Stomach (tissue), 9 donors: ENCODE results near the gene TTC9C. TPM values are rescaled to one million over a fixed set of nuclear protein-coding genes. Genes with fewer than 3 reads are reported as not detected.
"Not testable (repeated sequence)": the region's sequence is repeated elsewhere in the genome, so short reads cannot be mapped to it uniquely, and the experiment has no call there.

Experiments
- DNase-seq, 2 donors: peaks; one replicate each; pipeline versions ENCODE4 v3.0.0 to v3.0.0-alpha.2; 2013 to 2019
- H3K27ac ChIP-seq, 5 donors: fragments of 200-600 bp in 4 of 5; sonication (generic) in 4 of 5; one replicate each; pipeline ENCODE4 v1.5.1; 2013 to 2019; ENCODE audit warnings: mild to moderate bottlenecking in 1 of 5, moderate library complexity in 1 of 5
- H3K27me3 ChIP-seq, 3 donors: fragments of 200-600 bp; sonication (generic); one replicate each; pipeline ENCODE4 v1.5.1; 2017 to 2019; ENCODE audit warnings: mixed run types in 1 of 3
- H3K36me3 ChIP-seq, 4 donors: fragments of 200-600 bp; sonication (generic); 1 replicate in 3 of 4; 2 replicates in 1 of 4; pipeline ENCODE4 v1.5.1; 2016 to 2019
- H3K4me1 ChIP-seq, 4 donors: fragments of 200-600 bp; sonication (generic); one replicate each; pipeline ENCODE4 v1.5.1; 2016 to 2019
- H3K4me3 ChIP-seq, 4 donors: fragments of 200-600 bp; sonication (generic) in 3 of 4; one replicate each; pipeline ENCODE4 v1.5.1; 2016 to 2019; ENCODE audit warnings: mild to moderate bottlenecking in 1 of 4
- H3K9me3 ChIP-seq, 4 donors: fragments of 200-600 bp; sonication (generic); one replicate each; pipeline ENCODE4 v1.5.1; 2016 to 2019
- EP300 ChIP-seq: sonication (generic); formaldehyde crosslinking; IDR thresholded peaks from one replicate; pipeline ENCODE4 v1.6.1; 2017; ENCODE audit warnings: antibody characterized with exemption
- POLR2A ChIP-seq, 4 donors: fragments of 450-650 bp; IDR thresholded peaks; one replicate each; pipeline ENCODE4 v1.6.1; 2016; ENCODE audit warnings: antibody characterized with exemption in 4 of 4, control low read depth in 2 of 4, mild to moderate bottlenecking in 1 of 4, moderate library complexity in 1 of 4
- POLR2AphosphoS5 ChIP-seq, 3 donors: sonication (generic); formaldehyde crosslinking; IDR thresholded peaks; one replicate each; pipeline ENCODE4 v1.6.1; 2016; ENCODE audit warnings: antibody characterized with exemption in 3 of 3
- WGBS, 5 donors: extraction: QIAGEN DNeasy Blood & Tissue Kit in 3 of 5; methylation state at CpG; one replicate each; pipeline versions ENCODE4 v1.1.5 to v1.1.7; 2013 to 2018; 5-methylcytosine and 5-hydroxymethylcytosine counted together
- intact Hi-C: fragments of 100-400 bp; cut with DNase I; formaldehyde crosslinking; loops from one replicate; pipeline ENCODE4 v1.15.1; 2023; ENCODE audit warnings: low total_unique reads
- polyA plus RNA-seq, 3 donors: library from polyadenylated mRNA; stranded (reverse); fragments of 200-250 nt; gene quantifications; one replicate each; pipeline ENCODE4 v1.2.3, GENCODE V29; 2013
- total RNA-seq, 5 donors: library from RNA; depleted of rRNA; stranded (reverse); fragments of >200 nt; gene quantifications; one replicate each; pipeline versions ENCODE4 v1.1.0 to v1.2.3, GENCODE V29; 2014 to 2016
- TF ChIP-seq, protein P1 (sequence below), 7 experiments: fragments of 450-650 bp in 4 of 7; fragments of 200-600 bp in 3 of 7; sonication (generic) in 3 of 7; IDR thresholded peaks; one replicate each; pipeline ENCODE4 v1.5.1; 2016 to 2019; ENCODE audit warnings: antibody characterized with exemption in 7 of 7, control low read depth in 2 of 7, mild to moderate bottlenecking in 1 of 7
- donor health status: healthy with polysubstance abuse.
- donor health status: Bipolar disorder and iron deficiency.
- donor health status: healthy.

Gene TTC9C
- total and polyA plus RNA-seq, 8 donors, result 0.89 to 33.6 (median 12.7) TPM

DNA sequence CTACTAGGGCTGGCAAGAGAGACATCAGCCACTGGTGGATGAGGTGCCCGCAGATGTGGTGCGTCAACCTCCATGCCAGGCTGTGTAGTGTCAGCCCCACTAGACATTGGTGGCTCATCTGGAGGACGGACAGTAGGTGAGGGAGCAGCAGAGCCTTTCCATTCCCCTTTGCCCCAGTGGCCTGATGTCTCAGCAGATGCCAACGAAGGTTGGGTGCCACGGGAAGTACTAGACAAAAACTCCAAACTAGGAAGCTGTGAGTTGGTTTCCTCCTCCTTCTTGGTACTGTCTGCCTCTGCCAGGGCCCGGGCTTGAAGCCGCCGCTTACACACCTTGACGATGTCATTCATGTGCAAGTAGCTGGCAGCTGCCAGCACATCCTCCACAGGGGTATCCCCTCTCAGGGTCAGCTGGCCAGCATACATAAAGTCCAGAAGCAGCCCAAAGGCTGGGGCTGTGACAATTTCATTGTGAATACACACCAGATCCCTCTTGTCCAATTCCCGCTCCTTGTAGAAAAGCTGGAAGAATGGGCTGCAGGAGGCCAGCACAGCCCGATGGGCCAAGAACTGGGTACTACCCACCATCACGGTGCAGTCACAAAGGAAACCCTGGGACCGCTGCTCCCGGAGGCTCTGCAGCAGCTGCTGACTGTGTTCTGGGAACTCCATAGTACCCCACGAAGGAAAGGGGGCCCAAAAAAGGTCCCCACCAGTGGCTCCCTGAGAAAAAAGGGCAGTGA is 24.9 kb downstream of the TTC9C start:
- peaks cover 16 to 62% (median 45%) of the 10 kb centered on the region in 4 donors for H3K4me1 ChIP-seq
- WGBS, 5 donors, result 46 to 76% (median 64%) methylated on average over 12 to 15 of the region's 15 CpGs
- H3K36me3 ChIP-seq, result peaks cover 3 to 28% (median 22%) of the 10 kb centered on the region in 4 donors
- peak overlapping the region; percentile 92 to 94 (median 93) for H3K27ac ChIP-seq
- no peaks in the 10 kb centered on the region for H3K9me3 ChIP-seq
- peak overlapping the region; percentile 47 to 67 (median 58) for H3K4me3 ChIP-seq
- TF ChIP-seq, protein P1, sequence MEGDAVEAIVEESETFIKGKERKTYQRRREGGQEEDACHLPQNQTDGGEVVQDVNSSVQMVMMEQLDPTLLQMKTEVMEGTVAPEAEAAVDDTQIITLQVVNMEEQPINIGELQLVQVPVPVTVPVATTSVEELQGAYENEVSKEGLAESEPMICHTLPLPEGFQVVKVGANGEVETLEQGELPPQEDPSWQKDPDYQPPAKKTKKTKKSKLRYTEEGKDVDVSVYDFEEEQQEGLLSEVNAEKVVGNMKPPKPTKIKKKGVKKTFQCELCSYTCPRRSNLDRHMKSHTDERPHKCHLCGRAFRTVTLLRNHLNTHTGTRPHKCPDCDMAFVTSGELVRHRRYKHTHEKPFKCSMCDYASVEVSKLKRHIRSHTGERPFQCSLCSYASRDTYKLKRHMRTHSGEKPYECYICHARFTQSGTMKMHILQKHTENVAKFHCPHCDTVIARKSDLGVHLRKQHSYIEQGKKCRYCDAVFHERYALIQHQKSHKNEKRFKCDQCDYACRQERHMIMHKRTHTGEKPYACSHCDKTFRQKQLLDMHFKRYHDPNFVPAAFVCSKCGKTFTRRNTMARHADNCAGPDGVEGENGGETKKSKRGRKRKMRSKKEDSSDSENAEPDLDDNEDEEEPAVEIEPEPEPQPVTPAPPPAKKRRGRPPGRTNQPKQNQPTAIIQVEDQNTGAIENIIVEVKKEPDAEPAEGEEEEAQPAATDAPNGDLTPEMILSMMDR (IDR thresholded peaks at IDR 0.05), result no peak
- no peak for TF ChIP-seq EP300
- TF ChIP-seq POLR2A (IDR thresholded peaks at IDR 0.05), result no peak
- no peak for TF ChIP-seq POLR2AphosphoS5 (IDR thresholded peaks at IDR 0.05)
- no peak for DNase-seq
- intact Hi-C loops, result no loop called here
- H3K27me3 ChIP-seq, result no peaks in the 10 kb centered on the region

DNA sequence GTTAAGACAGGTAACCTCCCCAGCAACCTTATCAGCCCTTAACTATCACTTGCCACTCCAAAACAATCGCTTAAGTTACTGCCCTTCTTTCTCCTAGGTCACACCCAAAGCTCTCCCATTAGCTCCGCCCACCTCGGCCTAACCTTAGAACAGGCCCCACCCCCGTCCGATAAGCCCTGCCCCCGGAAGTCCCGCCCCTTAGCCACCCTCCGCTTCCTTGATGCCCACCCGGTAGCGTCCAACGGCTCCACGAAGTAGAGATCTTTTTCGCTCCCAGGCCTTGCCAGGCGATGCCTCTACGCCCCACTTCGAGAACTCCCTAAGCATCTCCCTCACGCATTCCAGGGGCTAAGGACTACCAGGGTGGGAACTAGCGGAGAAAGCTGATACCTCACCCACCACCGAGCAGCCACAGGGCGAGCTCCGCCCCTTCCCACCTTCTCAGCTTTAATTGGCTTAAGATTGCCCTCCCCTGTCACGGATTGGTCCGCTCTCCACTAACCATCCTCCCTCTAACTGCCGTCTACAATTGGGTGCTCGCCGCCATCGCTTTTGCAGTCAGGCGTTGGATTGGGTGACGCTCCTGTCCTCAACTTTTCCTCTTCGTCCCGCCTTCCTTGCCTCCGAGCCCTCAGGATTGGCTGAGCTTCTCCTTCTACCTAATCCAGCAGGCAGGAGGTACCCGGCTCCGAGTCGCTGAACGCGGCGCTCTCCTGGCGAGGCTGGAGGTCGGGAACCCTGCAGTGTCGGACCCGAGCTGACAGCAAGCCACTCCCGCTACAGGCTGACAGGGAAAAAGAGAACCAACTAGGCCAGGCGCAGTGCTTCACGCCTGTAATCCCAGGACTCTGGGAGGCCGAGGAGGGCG is 25.7 kb downstream of the TTC9C start, which contains the start of gene ZBTB3:
Gene ZBTB3 (minus strand): TSS at position 425 of the 868 bp plus-strand sequence. CDS start 496 bp downstream, outside the sequence.
- Histone ChIP-seq H3K27me3 (no peaks in the 10 kb centered on the region), H3K9me3 (no peaks in the 10 kb centered on the region), H3K36me3 (peaks cover 3 to 22% (median 17%) of the 10 kb centered on the region in 4 donors), H3K27ac (peak within 1 kb of the TSS; percentile 92 to 94 (median 93)), H3K4me1 (peaks cover 16 to 54% (median 43%) of the 10 kb centered on the region in 4 donors), H3K4me3 (peak within 1 kb of the TSS; percentile 47 to 67 (median 58))
- WGBS, 5 donors, result 0 to 2% (median 1%) methylated on average over 46 to 47 of the region's 47 CpGs
- intact Hi-C loops, result no loop called here
- DNase-seq, result peak; percentile 97 to 100
- TF ChIP-seq POLR2AphosphoS5 (IDR thresholded peaks at IDR 0.05) (peak in 2 of 3 donors; percentile 81 to 86), EP300 (no peak), POLR2A (IDR thresholded peaks at IDR 0.05) (peak in 1 of 4 donors; percentile 65)

DNA sequence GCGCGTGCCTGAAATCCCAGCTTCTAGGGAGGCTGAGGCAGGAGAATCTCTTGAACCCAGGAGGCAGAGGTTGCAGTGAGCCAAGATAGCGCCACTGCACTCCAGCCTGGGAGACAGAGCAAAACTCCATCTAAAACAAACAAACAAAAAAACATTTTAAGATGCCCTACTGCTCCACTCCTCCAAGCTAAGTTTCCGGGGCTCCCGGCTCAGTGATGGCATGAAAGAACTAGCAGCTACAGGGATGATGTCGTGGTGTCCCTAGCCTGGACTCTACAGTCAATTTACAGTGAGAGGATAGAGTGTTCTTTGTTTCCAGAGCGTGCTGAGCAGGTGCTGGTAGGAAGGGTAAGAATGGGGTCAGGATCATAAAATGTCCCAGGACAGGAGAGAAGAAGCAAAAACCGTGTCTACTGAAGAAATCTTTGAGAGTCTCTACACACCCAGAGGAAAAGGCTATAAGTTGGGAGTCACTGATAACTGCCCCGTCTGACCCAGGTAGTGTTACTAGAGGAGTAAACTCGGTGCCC is 26.9 kb downstream of the TTC9C start:
- Histone ChIP-seq H3K27ac (peak overlapping the region in 1 of 5 donors; percentile 93), H3K9me3 (no peaks in the 10 kb centered on the region), H3K27me3 (no peaks in the 10 kb centered on the region), H3K4me3 (no peak overlapping the region), H3K4me1 (peaks cover 16 to 43% (median 37%) of the 10 kb centered on the region in 4 donors), H3K36me3 (peaks cover 3 to 18% (median 14%) of the 10 kb centered on the region in 4 donors)
- no peak for TF ChIP-seq POLR2A (IDR thresholded peaks at IDR 0.05)
- no peak for TF ChIP-seq POLR2AphosphoS5 (IDR thresholded peaks at IDR 0.05)
- TF ChIP-seq, protein P1 (IDR thresholded peaks at IDR 0.05), result no peak
- TF ChIP-seq EP300, result no peak
- intact Hi-C loops, result no loop called here
- no peak for DNase-seq
- 72 to 80% (median 76%) methylated on average over 10 of the region's 10 CpGs for WGBS, 5 donors

DNA sequence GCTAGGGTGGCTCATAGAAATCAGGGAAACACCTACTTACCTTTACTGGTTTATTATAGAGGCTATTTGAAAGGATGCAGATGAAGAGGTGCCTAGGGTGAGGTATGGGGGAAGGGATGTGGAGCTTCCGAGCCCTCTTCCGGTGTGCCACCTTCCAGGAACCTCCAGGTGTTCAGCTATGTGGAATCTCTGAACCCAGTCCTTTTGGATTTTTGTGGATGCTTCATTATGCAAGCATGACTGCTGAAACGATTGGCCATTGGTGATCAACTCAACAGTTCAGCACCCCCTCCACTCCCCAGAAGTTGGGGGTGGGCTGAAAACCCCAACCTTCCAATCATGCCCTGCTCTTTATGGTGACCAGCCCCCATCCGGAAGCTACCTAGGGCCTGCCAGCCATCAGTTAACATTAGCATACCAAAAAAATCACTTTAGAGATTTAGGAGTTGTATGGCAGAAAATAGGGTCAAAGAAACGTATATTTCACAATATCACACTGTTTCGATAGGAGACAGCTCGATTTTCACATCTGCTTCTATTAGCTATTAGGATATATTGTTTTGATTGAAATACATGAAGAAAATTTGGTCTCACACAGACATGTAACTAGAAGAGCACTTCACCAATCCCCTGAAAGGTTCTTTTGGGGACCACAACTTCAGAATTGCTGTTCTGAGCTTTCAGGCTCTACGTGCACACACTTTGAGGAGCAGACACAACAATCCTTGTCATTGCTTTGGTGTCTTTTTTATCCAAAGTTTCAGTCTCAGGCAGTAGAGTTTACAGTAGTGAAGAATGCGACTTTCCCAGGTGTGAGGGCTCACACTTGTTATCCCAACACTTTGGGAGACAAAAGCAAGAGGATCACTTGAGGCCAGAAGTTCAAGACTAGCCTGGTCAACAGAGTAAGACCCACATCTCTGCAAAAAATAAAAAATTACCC is 29.8 kb downstream of the TTC9C start:
- no peak for DNase-seq
- WGBS, 5 donors, result 57 to 68% (median 65%) methylated on average over 9 of the region's 9 CpGs
- Histone ChIP-seq H3K4me3 (no peak overlapping the region), H3K9me3 (no peaks in the 10 kb centered on the region), H3K27ac (no peak overlapping the region), H3K27me3 (no peaks in the 10 kb centered on the region), H3K4me1 (peaks cover 16 to 34% (median 27%) of the 10 kb centered on the region in 4 donors), H3K36me3 (no peaks in the 10 kb centered on the region)
- intact Hi-C loops, result no loop called here
- TF ChIP-seq, protein P1 (IDR thresholded peaks at IDR 0.05), result no peak
- TF ChIP-seq POLR2A (IDR thresholded peaks at IDR 0.05) (no peak), POLR2AphosphoS5 (IDR thresholded peaks at IDR 0.05) (no peak), EP300 (no peak)

DNA sequence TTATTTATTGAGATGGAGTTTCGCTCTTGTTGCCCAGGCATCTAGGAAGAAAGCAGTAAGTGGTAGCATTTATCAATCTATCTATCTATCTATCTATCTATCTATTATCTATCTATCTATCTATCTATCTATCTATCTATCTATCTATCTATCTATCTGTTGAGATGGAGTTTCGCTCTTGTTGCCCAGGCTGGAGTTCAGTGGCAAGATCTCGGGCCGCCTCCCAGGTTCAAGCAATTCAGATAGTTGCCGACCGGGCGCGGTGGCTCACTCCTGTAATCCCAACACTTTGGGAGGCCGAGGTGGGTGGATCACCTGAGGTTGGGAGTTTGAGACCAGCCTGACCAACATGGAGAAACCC is 32.6 kb downstream of the TTC9C start:
- H3K9me3 ChIP-seq, DNase-seq, H3K27me3 ChIP-seq, intact Hi-C loops: not testable (repeated sequence)
- Histone ChIP-seq H3K4me1 (peaks cover 12 to 32% (median 22%) of the 10 kb centered on the region in 4 donors), H3K36me3 (peaks cover 4 to 19% (median 15%) of the 10 kb centered on the region in 4 donors), H3K4me3 (peak overlapping the region; percentile 69 to 86 (median 76)), H3K27ac (peak overlapping the region; percentile 68 to 92 (median 84))
- WGBS, 5 donors, result 28 to 39% (median 33%) methylated on average over 9 of the region's 9 CpGs
